ENCODE data around the gene KCNJ14. TPM values are rescaled to one million over a fixed set of nuclear protein-coding genes. Genes with fewer than 3 reads are reported as not detected.

The KCNJ14 gene
- total and polyA plus RNA-seq, 2 donors (not counting 3 experiments of a cell fraction or from before 2014, with no cell fraction given), result 0.26 to 1.4 TPM

GRCh38 chr19:48508729-48509411 is 53.5 kb downstream of the KCNJ14 start:
- no peak for TF ChIP-seq CTCF (IDR thresholded peaks at IDR 0.05; ENCODE audit: extremely low read depth in 1 of 2, insufficient read depth in 1 of 2, low read depth in 1 of 2, low read length in 2 of 2)
- TF ChIP-seq GATA2 (IDR thresholded peaks at IDR 0.05; ENCODE audit: insufficient read depth, insufficient read length, low read depth, low read length), result no peak
- TF ChIP-seq MAX (IDR thresholded peaks at IDR 0.05; ENCODE audit: insufficient read depth, insufficient read length), result no peak
- TF ChIP-seq MYC (IDR thresholded peaks at IDR 0.05; ENCODE audit: low read depth, low read length), result no peak
- TF ChIP-seq JUN (IDR thresholded peaks at IDR 0.05; ENCODE audit: borderline replicate concordance, insufficient read depth, insufficient read length, low read depth), result no peak
- TF ChIP-seq POLR2AphosphoS5 (IDR thresholded peaks at IDR 0.05; ENCODE audit: insufficient read depth, low read depth, low read length), result no peak
- TF ChIP-seq EZH2 (IDR thresholded peaks at IDR 0.05; ENCODE audit: borderline replicate concordance, low read depth, low read length, severe bottlenecking), result no peak
- no peak for TF ChIP-seq POLR2A (IDR thresholded peaks at IDR 0.05; ENCODE audit: low read depth, low read length)
- no peak for TF ChIP-seq FOS (IDR thresholded peaks at IDR 0.05; ENCODE audit: borderline replicate concordance, insufficient read depth, low read length)
- H2AFZ ChIP-seq (ENCODE audit: low read depth, low read length), result no peak overlapping the region
- DNase-seq (ENCODE audit: low read depth, low spot score), result no peak
- H3K27me3 ChIP-seq (ENCODE audit: control insufficient read depth in 2 of 2, insufficient read depth in 2 of 2, low read length in 2 of 2), result peaks cover 12 to 14% of the 10 kb centered on the region in 2 experiments
- no peaks in the 10 kb centered on the region for H3K79me2 ChIP-seq (ENCODE audit: control insufficient read depth, insufficient read depth, low read length)
- no peaks in the 10 kb centered on the region for H3K36me3 ChIP-seq (ENCODE audit: control insufficient read depth in 2 of 2, extremely low read depth in 1 of 2, insufficient read depth in 2 of 2, low read length in 2 of 2)
- no peaks in the 10 kb centered on the region for H3K9me3 ChIP-seq (replicated peaks; ENCODE audit: control insufficient read depth, insufficient read depth, low read length)
- intact Hi-C loops (cut with micrococcal nuclease) (no loop called here), dilution Hi-C loops (cut with MboI; ENCODE audit: extremely low pct_ligation_motif_present, low sequenced_read_pairs) (no loop called here)
- H3K27ac ChIP-seq (ENCODE audit: insufficient read depth, low read depth, low read length), result no peak overlapping the region
- no peak for FAIRE-seq
- no TSS peak for BruUV-seq (replicated peaks)
- CTCF ChIA-PET, result interaction anchor here (0.7 to 8.3 kb wide), 8 partner anchors 13 to 237 kb away, joined by 3 to 507 read pairs (median 4); no protein-coding TSS in a partner anchor
- H3K9ac ChIP-seq (replicated peaks; ENCODE audit: extremely low read depth, insufficient read depth, low read length), result no peak overlapping the region
- no peak overlapping the region for H3K4me3 ChIP-seq (replicated peaks in 1 of 3; ENCODE audit: insufficient read depth in 1 of 3, low read depth in 1 of 3, low read length in 3 of 3)
- POLR2A ChIA-PET, result no interaction called here
- no peaks in the 10 kb centered on the region for H3K9me1 ChIP-seq (replicated peaks; ENCODE audit: control insufficient read depth, extremely low read depth, insufficient read depth, low read length)
- H3K4me1 ChIP-seq (ENCODE audit: control insufficient read depth, extremely low read depth, insufficient read depth, low read length), result no peaks in the 10 kb centered on the region
- no peak overlapping the region for H3K4me2 ChIP-seq (ENCODE audit: insufficient read depth, low read length)
- H4K20me1 ChIP-seq (replicated peaks; ENCODE audit: control insufficient read depth, extremely low read depth, insufficient read depth, low read length), result no peaks in the 10 kb centered on the region
